GM10266 (cell line): ENCODE data around the gene DNAJC30.

Experiments used
- DNase-seq: peaks from one replicate; pipeline ENCODE4 v3.0.0; 2012; ENCODE audit errors: extremely low spot score
- CTCF ChIP-seq: IDR thresholded peaks from 2 replicates; pipeline ENCODE4 v1.5.1; 2012; ENCODE audit warnings: mild to moderate bottlenecking, low read depth; ENCODE audit not compliant: control insufficient read depth, insufficient read depth; ENCODE audit errors: missing control alignments

Gene DNAJC30

GRCh38 chr7:73631558-73631957 is 51.7 kb downstream of the DNAJC30 start:
- no peak for DNase-seq
- no peak for TF ChIP-seq CTCF
